Measurements from ENCODE around the gene HPDL.

Gene HPDL

GRCh38 chr1:45325851-45326506 lies 716 bp upstream of the HPDL start:
- DNase-seq = no peak

- no peak for DNase-seq
Observed at GRCh38 chr1:45327644-45328515, 1.2 kb downstream of the HPDL start.

- DNase-seq = no peak
Observed at GRCh38 chr1:45328680-45329079, 2.0 kb downstream of the HPDL start.

GRCh38 chr1:45329445-45329844 lies 2.8 kb downstream of the HPDL start:
- DNase-seq = peak; percentile 9

- DNase-seq = no peak
Observed at GRCh38 chr1:45331436-45332345, 5.0 kb downstream of the HPDL start.

DNA sequence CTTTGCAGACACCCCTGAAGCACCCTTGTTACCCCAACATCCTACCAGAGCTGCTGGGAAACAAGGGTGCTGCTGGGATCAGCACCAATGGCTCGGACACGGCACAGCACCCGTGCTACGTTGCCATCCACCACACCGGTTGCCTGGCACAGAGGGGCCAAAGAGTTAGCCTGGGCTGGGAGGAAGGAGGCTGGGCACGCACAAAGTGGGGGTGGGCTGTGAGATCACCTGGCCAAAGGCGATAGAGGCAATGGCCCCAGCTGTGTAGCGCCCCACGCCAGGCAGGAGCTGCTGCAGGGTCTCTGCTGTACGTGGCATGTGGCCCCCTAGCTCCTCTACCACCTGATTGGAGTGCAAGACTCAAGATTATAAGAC lies 5.6 kb downstream of the HPDL start:
- no peak for DNase-seq

GRCh38 chr1:45334308-45335245 lies 7.9 kb downstream of the HPDL start:
- no peak for DNase-seq

- DNase-seq = no peak
Observed at GRCh38 chr1:45335855-45336324, 9.2 kb downstream of the HPDL start.

- no peak for DNase-seq
Observed at GRCh38 chr1:45337630-45338325, 11.1 kb downstream of the HPDL start.

- peak; percentile 92 for DNase-seq
Observed at GRCh38 chr1:45339789-45340558, 13.3 kb downstream of the HPDL start, which contains the start of the genes MUTYH and TOE1. Gene MUTYH, minus strand, starts transcription at chr1:45340440. Its CDS starts 5,935 bp downstream, at chr1:45334505. Gene TOE1, plus strand, starts transcription at chr1:45340170. Its CDS starts 83 bp downstream, at chr1:45340253.

GRCh38 chr1:45340816-45341466 lies 14.2 kb downstream of the HPDL start:
- DNase-seq = no peak

DNA sequence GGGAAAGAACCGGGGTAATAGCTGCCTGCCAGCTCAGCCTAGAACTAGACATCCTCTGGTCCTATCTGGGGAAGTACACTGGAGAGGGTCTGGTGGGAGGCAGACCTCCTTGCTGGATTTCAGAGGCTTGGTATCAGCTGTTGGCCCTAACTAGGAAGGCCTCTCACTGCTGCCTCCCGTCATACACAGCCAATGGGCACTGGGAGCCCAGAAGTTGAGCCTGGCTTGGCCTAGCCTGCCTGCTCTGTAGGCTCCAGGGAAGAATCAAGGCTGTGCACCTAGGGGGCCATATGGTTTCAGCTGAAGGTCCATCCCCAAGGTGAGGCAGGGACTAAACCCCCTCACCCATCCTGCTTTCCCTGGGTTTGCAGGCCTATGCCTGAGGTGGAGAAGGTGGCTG lies 17.8 kb downstream of the HPDL start:
- DNase-seq = no peak

- DNase-seq = no peak
Observed at GRCh38 chr1:45345014-45345413, 18.3 kb downstream of the HPDL start.

GRCh38 chr1:45346473-45346872 lies 19.8 kb downstream of the HPDL start:
- DNase-seq = no peak

DNA sequence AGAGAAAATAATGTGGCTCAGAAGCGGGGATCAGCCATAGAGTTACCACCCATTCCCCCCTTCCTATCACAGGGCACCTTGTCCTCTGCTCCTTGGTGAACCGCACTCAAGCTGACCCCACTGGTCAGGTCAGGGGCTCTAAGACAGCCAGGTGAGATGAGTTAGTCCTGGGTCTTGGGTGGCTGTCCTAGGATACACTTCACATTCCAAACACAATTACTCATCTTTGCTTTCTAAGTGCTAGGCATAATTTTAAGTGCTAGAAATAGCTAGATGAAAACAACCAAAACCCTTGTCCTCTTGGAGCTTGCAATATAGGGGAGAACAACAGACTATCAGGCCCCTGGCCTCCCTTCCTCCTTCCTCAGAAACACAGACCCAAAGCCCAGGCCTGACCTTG lies 21.3 kb downstream of the HPDL start:
- peak; percentile 36 for DNase-seq

- DNase-seq = no peak
Observed at GRCh38 chr1:45348609-45348965, 21.9 kb downstream of the HPDL start.

DNA sequence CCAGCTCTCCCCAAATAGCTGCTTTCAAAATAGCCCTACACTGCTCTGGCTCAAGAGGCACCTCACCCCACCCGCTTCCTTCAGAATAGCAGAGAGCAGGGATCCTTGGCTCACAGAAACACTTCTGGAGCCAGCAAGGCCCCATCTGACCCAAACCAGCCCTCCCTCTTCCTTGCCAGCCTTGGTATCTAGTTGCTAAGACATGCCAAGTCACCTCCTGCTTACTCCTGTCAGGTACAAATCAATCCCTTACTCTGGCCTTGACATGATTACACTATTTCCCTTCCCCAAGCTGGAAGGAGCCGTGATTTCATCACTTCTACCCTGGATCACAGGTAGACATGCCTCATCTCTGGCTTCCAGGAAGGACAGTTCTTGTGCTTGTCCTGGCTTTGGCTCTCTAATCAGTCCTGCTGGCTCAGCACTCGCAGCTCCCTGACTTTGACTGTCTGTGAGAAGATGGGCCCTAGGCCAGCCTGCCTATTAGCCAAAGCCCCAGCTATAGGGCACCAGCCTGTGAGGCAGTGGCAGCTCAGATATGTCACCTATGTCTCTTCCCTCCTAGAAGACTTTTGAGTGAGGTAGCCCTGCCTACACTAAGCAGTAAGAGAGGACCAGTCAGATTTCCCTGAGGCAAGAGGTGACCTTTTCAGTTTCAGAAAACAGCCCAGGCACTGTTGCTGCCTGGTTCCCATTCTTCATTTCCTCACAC lies 22.4 kb downstream of the HPDL start:
- DNase-seq = peak; percentile 5

DNA sequence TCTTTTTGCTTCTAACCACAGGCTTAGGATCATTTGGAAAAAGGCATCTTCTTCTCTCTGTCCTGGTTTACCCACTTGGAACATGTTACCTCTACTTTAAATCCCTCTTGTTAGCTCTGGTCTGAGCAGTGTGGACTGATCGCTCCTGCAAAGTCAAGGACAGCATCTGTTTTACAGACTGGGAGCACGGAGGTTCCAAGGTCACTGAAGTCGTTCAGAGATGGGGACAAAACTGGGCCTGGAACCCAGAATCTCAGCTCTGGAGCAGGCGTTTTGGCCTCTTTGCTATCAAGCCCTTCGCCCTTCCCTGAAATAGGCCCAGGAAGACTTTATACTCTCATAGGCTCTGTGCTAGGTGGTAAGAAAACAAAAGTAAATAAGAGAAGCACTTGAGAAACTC lies 24.8 kb downstream of the HPDL start:
- no peak for DNase-seq

DNA sequence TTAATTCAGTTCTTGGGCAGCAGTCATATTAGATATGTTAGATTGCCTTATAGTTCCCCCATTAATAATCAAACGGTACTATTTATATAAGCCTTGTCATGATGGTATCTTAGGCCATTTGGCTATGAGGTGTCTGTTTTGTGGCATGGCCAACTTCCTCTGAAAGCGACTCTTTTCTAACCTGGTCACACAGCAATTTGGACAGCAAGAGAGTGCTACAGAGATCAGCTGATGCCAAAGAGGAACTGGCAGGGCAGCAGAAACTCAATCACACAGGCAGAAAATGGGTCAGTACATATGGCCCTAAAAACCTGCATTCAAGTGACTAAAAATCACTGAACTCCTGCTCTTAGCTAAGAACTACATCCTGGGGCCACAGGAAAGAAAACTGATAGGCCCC lies 27.0 kb downstream of the HPDL start:
- no peak for DNase-seq
